Stimulated activated CD8-positive, alpha-beta memory T cell treated with anti-CD3 and anti-CD28 coated beads, Interleukin-15, amount 100 ng/mL, for 48 hours (primary cell): Measurements from ENCODE around the gene PCDHA7.
"Not testable (repeated sequence)": the region's sequence is repeated elsewhere in the genome, so short reads cannot be mapped to it uniquely, and the experiment has no call there.

Source experiments
- DNase-seq, 2 donors: peaks; one replicate each; pipeline ENCODE4 v3.0.0-alpha.2; 2020; ENCODE audit warnings: low read depth in 2 of 2

Gene PCDHA7

GRCh38 chr5:140833993-140834392 lies at the start of gene PCDHA7:
Gene PCDHA7, plus strand, starts transcription at chr5:140834269. Its CDS starts 115 bp downstream, at chr5:140834384.
- no peak for DNase-seq

- no peak for DNase-seq
Observed at GRCh38 chr5:140785905-140786686, 48.0 kb upstream of the PCDHA7 start, which contains the start of gene PCDHA1. Gene PCDHA1, plus strand, starts transcription at chr5:140786140.

GRCh38 chr5:140787422-140787821 lies 46.6 kb upstream of the PCDHA7 start:
- not testable (repeated sequence) for DNase-seq

- DNase-seq = not testable (repeated sequence)
Observed at GRCh38 chr5:140787849-140788504, 46.1 kb upstream of the PCDHA7 start.

GRCh38 chr5:140791089-140791488 lies 43.0 kb upstream of the PCDHA7 start:
- DNase-seq = no peak

- no peak for DNase-seq
Observed at GRCh38 chr5:140794595-140795258, 39.3 kb upstream of the PCDHA7 start, which contains the start of gene PCDHA2. Gene PCDHA2, plus strand, starts transcription at chr5:140794852.

GRCh38 chr5:140795259-140795641 lies 38.8 kb upstream of the PCDHA7 start:
- DNase-seq = no peak

- not testable (repeated sequence) for DNase-seq
Observed at GRCh38 chr5:140796072-140796717, 37.9 kb upstream of the PCDHA7 start.

- no peak for DNase-seq
Observed at GRCh38 chr5:140796718-140797095, 37.4 kb upstream of the PCDHA7 start.

- no peak for DNase-seq
Observed at GRCh38 chr5:140800816-140801493, 33.1 kb upstream of the PCDHA7 start, which contains the start of gene PCDHA3. Gene PCDHA3, plus strand, starts transcription at chr5:140801057.

GRCh38 chr5:140801494-140801841 lies 32.6 kb upstream of the PCDHA7 start:
- no peak for DNase-seq

- DNase-seq = not testable (repeated sequence)
Observed at GRCh38 chr5:140802381-140802780, 31.7 kb upstream of the PCDHA7 start.

- no peak for DNase-seq
Observed at GRCh38 chr5:140802781-140803271, 31.2 kb upstream of the PCDHA7 start.

- DNase-seq = no peak
Observed at GRCh38 chr5:140806834-140807775, 27.0 kb upstream of the PCDHA7 start, which contains the start of gene PCDHA4. Gene PCDHA4, plus strand, starts transcription at chr5:140807068.

- not testable (repeated sequence) for DNase-seq
Observed at GRCh38 chr5:140808241-140808888, 25.7 kb upstream of the PCDHA7 start.

GRCh38 chr5:140808889-140809291 lies 25.2 kb upstream of the PCDHA7 start:
- no peak for DNase-seq

GRCh38 chr5:140821375-140822280 lies 12.4 kb upstream of the PCDHA7 start, which contains the start of gene PCDHA5:
Gene PCDHA5, plus strand, starts transcription at chr5:140821613.
- DNase-seq = no peak

GRCh38 chr5:140822281-140822629 lies 11.8 kb upstream of the PCDHA7 start:
- no peak for DNase-seq
